NT2/D1 (cell line): ENCODE measurements around the gene SEMA3B.

Experiments used
- DNase-seq: peaks from one replicate; pipeline ENCODE4 v3.0.0-alpha.2; 2011; ENCODE audit warnings: low read depth, low spot score
- H3K27me3 ChIP-seq: 2 replicates; pipeline ENCODE4 v1.6.0; 2011; ENCODE audit warnings: mild to moderate bottlenecking; ENCODE audit not compliant: insufficient read length, insufficient read depth
- H3K36me3 ChIP-seq: 2 replicates; pipeline ENCODE4 v1.6.1; 2011; ENCODE audit warnings: mild to moderate bottlenecking, low read length, mixed read lengths; ENCODE audit not compliant: insufficient read depth, insufficient read length
- H3K4me1 ChIP-seq: 2 replicates; pipeline ENCODE4 v1.5.1; 2011; ENCODE audit not compliant: insufficient read depth, insufficient read length
- H3K4me3 ChIP-seq: 2 replicates; pipeline ENCODE4 v1.5.1; 2011; ENCODE audit warnings: low read depth; ENCODE audit not compliant: insufficient read length
- H3K9ac ChIP-seq: 2 replicates; pipeline ENCODE4 v1.6.0; 2011; ENCODE audit warnings: low read depth; ENCODE audit not compliant: insufficient read length
- H3K9me3 ChIP-seq: 2 replicates; pipeline ENCODE4 v1.5.1; 2011; ENCODE audit warnings: mild to moderate bottlenecking, low read length; ENCODE audit not compliant: insufficient read depth
- SUZ12 ChIP-seq: IDR thresholded peaks from 2 replicates; pipeline ENCODE4 v1.6.1; 2011; ENCODE audit not compliant: insufficient read length, insufficient read depth; ENCODE audit errors: extremely low read depth
- YY1 ChIP-seq: IDR thresholded peaks from 2 replicates; pipeline ENCODE4 v1.6.1; 2011; ENCODE audit not compliant: insufficient read length, insufficient read depth
- ZNF274 ChIP-seq: IDR thresholded peaks from 2 replicates; pipeline ENCODE4 v1.6.1; 2011; ENCODE audit warnings: mild to moderate bottlenecking, low read depth, low read length

The SEMA3B gene

GRCh38 chr3:50318615-50319014 lies 49.7 kb downstream of the SEMA3B start:
- H3K27me3 ChIP-seq = no peaks in the 10 kb centered on the region
- DNase-seq = no peak
- H3K4me3 ChIP-seq = no peak overlapping the region
- TF ChIP-seq ZNF274 (no peak), SUZ12 (no peak), YY1 (no peak)
- H3K4me1 ChIP-seq = peaks cover 50% of the 10 kb centered on the region
- peak overlapping the region; percentile 57 for H3K9ac ChIP-seq
- no peaks in the 10 kb centered on the region for H3K9me3 ChIP-seq
- peaks cover 65% of the 10 kb centered on the region for H3K36me3 ChIP-seq

- no peaks in the 10 kb centered on the region for H3K27me3 ChIP-seq
- H3K9me3 ChIP-seq = no peaks in the 10 kb centered on the region
- H3K9ac ChIP-seq = peak overlapping the region; percentile 99
- H3K36me3 ChIP-seq = peaks cover 71% of the 10 kb centered on the region
- TF ChIP-seq YY1 (no peak), SUZ12 (no peak), ZNF274 (no peak)
- DNase-seq = no peak
- H3K4me3 ChIP-seq = no peak overlapping the region
- peaks cover 58% of the 10 kb centered on the region for H3K4me1 ChIP-seq
These were observed 50.4 kb downstream of the SEMA3B start for GRCh38 chr3:50319181-50319893.

- Histone ChIP-seq H3K4me3 (peak overlapping the region; percentile 87), H3K27me3 (no peaks in the 10 kb centered on the region), H3K9ac (peak overlapping the region; percentile 99), H3K4me1 (peaks cover 60% of the 10 kb centered on the region), H3K36me3 (peaks cover 71% of the 10 kb centered on the region), H3K9me3 (no peaks in the 10 kb centered on the region)
- no peak for DNase-seq
- TF ChIP-seq YY1 (no peak), ZNF274 (no peak), SUZ12 (no peak)
These were observed 51.1 kb downstream of the SEMA3B start for GRCh38 chr3:50319894-50320625.

DNA sequence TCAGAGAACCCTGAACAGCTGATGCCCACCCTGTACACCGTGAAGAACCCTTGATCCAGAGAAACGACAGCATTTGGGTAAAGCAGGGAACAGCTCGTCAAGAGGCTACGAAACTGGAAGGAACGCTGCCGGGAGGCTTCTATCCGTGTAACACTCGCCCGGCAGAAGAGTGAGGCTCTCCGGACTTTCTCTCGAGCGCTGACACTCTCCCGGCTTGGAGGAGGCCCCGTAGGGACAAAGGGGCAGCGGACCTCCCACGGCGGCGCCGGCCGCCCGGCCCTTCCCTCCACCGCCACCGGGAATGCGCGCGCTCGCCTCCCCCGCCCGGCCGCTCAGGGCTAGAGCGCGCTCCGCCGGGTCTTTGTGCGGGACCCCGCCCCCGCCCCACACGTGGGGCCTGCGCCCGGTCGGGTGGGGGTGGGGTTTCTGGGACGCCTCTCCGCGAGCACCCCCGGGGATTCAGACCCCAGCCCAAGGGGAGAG lies 51.9 kb downstream of the SEMA3B start:
- no peak for TF ChIP-seq SUZ12
- no peak for TF ChIP-seq ZNF274
- no peak for TF ChIP-seq YY1
- Histone ChIP-seq H3K9me3 (no peaks in the 10 kb centered on the region), H3K36me3 (peaks cover 73% of the 10 kb centered on the region), H3K4me3 (peak overlapping the region; percentile 87), H3K27me3 (no peaks in the 10 kb centered on the region), H3K9ac (peak overlapping the region; percentile 99), H3K4me1 (peaks cover 60% of the 10 kb centered on the region)
- DNase-seq = no peak

DNA sequence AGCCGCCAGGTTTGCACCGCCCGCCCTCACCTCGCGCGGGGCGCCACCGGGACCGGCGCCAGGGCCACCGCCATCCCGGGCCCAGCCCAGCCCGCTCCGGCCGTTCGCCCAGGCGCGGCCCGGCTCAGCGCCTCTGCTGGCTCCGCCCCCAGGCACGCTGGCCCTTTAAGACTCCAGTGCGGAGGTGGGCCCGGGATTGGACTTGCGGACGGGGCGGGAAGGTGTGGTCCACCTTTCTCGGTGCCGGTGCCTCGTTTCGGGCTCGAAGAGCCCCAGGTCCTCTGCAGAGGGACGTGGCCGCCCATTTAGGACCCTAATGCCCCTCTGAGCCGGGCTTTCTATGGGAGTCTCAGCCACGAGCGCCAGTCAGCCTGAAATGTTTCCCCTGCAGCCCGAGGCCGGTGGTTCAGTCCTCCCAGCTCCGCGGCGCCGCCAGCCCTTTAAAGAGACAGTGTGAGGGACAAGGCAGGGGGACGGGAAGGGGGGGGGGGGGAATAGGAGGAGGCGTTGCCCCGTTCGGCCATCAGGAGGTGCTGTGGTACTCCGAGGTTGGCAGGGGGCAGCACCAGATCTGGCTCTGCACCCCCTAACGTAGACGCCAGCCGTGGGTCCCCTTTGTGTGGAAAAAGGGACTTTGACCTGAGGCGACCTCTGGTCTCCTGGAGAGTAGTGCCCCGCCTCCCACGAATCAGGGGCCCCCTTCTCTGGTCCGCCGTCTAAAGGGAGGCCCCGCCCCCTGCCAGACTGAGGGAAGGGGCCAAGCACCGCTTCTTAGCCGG lies 52.6 kb downstream of the SEMA3B start:
- H3K36me3 ChIP-seq = peaks cover 73% of the 10 kb centered on the region
- H3K4me3 ChIP-seq = peak overlapping the region; percentile 87
- peaks cover 57% of the 10 kb centered on the region for H3K4me1 ChIP-seq
- peak overlapping the region; percentile 99 for H3K9ac ChIP-seq
- H3K9me3 ChIP-seq = no peaks in the 10 kb centered on the region
- H3K27me3 ChIP-seq = no peaks in the 10 kb centered on the region
- no peak for TF ChIP-seq ZNF274
- no peak for TF ChIP-seq YY1
- TF ChIP-seq SUZ12 = no peak
- DNase-seq = peak; percentile 87

DNA sequence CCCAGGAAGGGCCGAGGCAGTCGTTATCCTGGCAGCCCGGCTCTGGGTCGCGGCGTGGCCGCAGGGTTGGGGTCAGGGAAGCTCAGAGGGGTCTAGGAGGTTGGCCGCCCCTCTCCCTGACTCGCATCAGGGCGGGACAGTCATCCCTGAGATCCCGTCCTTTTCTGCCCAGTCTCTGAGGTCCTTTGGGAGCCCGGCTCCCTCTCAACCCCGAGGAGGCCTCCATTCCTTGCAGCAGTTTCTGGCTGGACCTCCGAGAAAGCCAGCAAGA lies 53.1 kb downstream of the SEMA3B start:
- H3K4me1 ChIP-seq = peaks cover 53% of the 10 kb centered on the region
- peaks cover 75% of the 10 kb centered on the region for H3K36me3 ChIP-seq
- H3K9ac ChIP-seq = peak overlapping the region; percentile 99
- H3K27me3 ChIP-seq = no peaks in the 10 kb centered on the region
- no peaks in the 10 kb centered on the region for H3K9me3 ChIP-seq
- no peak for DNase-seq
- peak overlapping the region; percentile 74 for H3K4me3 ChIP-seq
- TF ChIP-seq YY1 (no peak), SUZ12 (no peak), ZNF274 (no peak)
